ENCODE data around the gene IL15RA. TPM values are rescaled to one million over a fixed set of nuclear protein-coding genes. Genes with fewer than 3 reads are reported as not detected.

The IL15RA gene
- total and polyA plus RNA-seq, 10 of the 15 experiments (the other 5 are each of a cell fraction or from before 2014, with no cell fraction given), result 2.0 to 14.8 (median 12.1) TPM

DNA sequence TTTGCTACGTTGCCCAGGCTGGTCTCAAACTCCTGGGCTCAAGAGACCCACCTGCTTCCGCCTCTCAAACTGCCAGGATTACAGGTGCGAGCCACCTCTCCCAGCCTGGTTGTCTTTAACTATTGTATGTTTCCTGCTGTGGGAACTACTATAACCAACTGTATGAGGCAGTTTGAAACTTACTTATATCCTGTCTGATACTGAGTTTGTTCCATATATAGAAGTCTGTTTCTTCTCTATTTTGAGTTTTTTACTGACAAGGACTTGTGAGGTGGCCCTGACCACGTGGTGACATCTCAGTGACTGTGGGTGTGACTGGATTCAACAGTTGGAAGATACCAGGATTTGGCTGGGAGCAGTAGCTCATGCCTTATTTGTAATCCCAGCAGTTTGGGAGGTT, 73.1 kb downstream of the IL15RA start:
- SMC1A ChIA-PET (ENCODE audit: uncharacterized antibody, unreplicated experiment), result interaction anchor here (0.9 to 3.1 kb wide), 7 partner anchors 10 to 87 kb away, joined by 3 to 14 read pairs (median 4); partner anchors contain the start of genes ANKRD16 and FBH1
- peaks cover 18% of the 10 kb centered on the region for H3K4me1 ChIP-seq (ENCODE audit: control insufficient read depth, insufficient read depth, low read length)
- no TSS peak for BruUV-seq (replicated peaks)
- DNase-seq (ENCODE audit: low read depth, low spot score) (peak; percentile 68), FAIRE-seq (peak; percentile 97), ATAC-seq (peak; percentile 96)
- RAD21 ChIA-PET (ENCODE audit: unreplicated experiment), result interaction anchor here (1.0 to 2.9 kb wide), 4 partner anchors 10 to 94 kb away, joined by 3 to 10 read pairs (median 4); partner anchors contain the start of genes ANKRD16 and FBH1
- in situ Hi-C loops (cut with MboI) (no loop called here), intact Hi-C loops (cut with micrococcal nuclease; ENCODE audit: unreplicated experiment) (loop anchor here (2.0 kb wide), 1 partner anchor 147 kb away; no protein-coding TSS in a partner anchor)
- H3K27ac ChIP-seq (ENCODE audit: control insufficient read depth, insufficient read depth), result peak overlapping the region; percentile 91
- H3K9me3 ChIP-seq (replicated peaks; ENCODE audit: control insufficient read depth, insufficient read depth, low read length), result peaks cover 4% of the 10 kb centered on the region; the same call in 2 of the 3 replicates
- 0 out of 2 replicates have a peak overlapping the region, but pooled peaks have one; percentile 39 for H3K4me3 ChIP-seq
- no peaks in the 10 kb centered on the region for H4K20me1 ChIP-seq (ENCODE audit: control insufficient read depth, insufficient read depth)
- no peaks in the 10 kb centered on the region for H3K27me3 ChIP-seq (replicated peaks in 1 of 2; ENCODE audit: control insufficient read depth in 2 of 2, insufficient read depth in 2 of 2, low read length in 1 of 2)
- CTCF ChIA-PET, result interaction anchor here (0.9 to 1.8 kb wide), 2 partner anchors 13 to 110 kb away, joined by 5 read pairs; no protein-coding TSS in a partner anchor
- POLR2A ChIA-PET, result interaction anchor here (0.6 to 1.4 kb wide), 5 partner anchors 13 to 179 kb away, joined by 3 to 5 read pairs (median 3); partner anchors contain the start of genes ANKRD16 and FBH1
- H3K4me2 ChIP-seq (ENCODE audit: control insufficient read depth, insufficient read depth), result peak overlapping the region; percentile 66
- H2AFZ ChIP-seq (ENCODE audit: control insufficient read depth, low read depth, low read length), result no peak overlapping the region
- WGBS (ENCODE audit: insufficient coverage, insufficient replicate concordance, low lambda C conversion rate, missing lambda C conversion rate), result 0% methylated on average over 3 of the region's 4 CpGs
- H3K9ac ChIP-seq (ENCODE audit: control insufficient read depth, insufficient read depth, low read length), result peak overlapping the region; percentile 15
- peaks cover 5 to 10% of the 10 kb centered on the region in 2 experiments for H3K36me3 ChIP-seq (ENCODE audit: control insufficient read depth in 2 of 2, insufficient read depth in 2 of 2, low read length in 1 of 2)
- peaks cover 3% of the 10 kb centered on the region for H3K79me2 ChIP-seq (ENCODE audit: control insufficient read depth, insufficient read depth, low read length)
- TF ChIP-seq NBN (IDR thresholded peaks at IDR 0.05) (peak; percentile 53; the same call in 1 of the 2 replicates), MTA2 (IDR thresholded peaks at IDR 0.05; ENCODE audit: low read depth) (no peak), RFX5 (IDR thresholded peaks at IDR 0.05; ENCODE audit: low read depth, low read length) (no peak), MXI1 (IDR thresholded peaks at IDR 0.05; ENCODE audit: low read depth, low read length) (no peak), EGR1 (IDR thresholded peaks at IDR 0.05; ENCODE audit: borderline replicate concordance in 1 of 2, low read depth in 2 of 2, low read length in 2 of 2) (no peak), RAD51 (IDR thresholded peaks at IDR 0.05) (no peak), MEF2B (IDR thresholded peaks at IDR 0.05; ENCODE audit: partially characterized antibody, poor library complexity, severe bottlenecking) (peak; percentile 79), BMI1 (IDR thresholded peaks at IDR 0.05; ENCODE audit: borderline replicate concordance) (no peak), FOS (IDR thresholded peaks at IDR 0.05; ENCODE audit: borderline replicate concordance, extremely low read depth, insufficient read length) (no peak), POLR2AphosphoS5 (IDR thresholded peaks at IDR 0.05; ENCODE audit: low read length) (0 out of 2 replicates have a peak, but pooled peaks have one; percentile 29), MYC (IDR thresholded peaks at IDR 0.05; ENCODE audit: insufficient read depth, insufficient read length, insufficient replicate concordance, low read length, severe bottlenecking) (no peak), YBX1 (IDR thresholded peaks at IDR 0.05) (no peak), HDAC6 (IDR thresholded peaks at IDR 0.05; ENCODE audit: unreplicated experiment) (no peak), DPF2 (IDR thresholded peaks at IDR 0.05) (no peak), TCF12 (IDR thresholded peaks at IDR 0.05; ENCODE audit: low read depth, low read length) (peak; percentile 82; the same call in 1 of the 2 replicates)
- TF ChIP-seq, protein P1, sequence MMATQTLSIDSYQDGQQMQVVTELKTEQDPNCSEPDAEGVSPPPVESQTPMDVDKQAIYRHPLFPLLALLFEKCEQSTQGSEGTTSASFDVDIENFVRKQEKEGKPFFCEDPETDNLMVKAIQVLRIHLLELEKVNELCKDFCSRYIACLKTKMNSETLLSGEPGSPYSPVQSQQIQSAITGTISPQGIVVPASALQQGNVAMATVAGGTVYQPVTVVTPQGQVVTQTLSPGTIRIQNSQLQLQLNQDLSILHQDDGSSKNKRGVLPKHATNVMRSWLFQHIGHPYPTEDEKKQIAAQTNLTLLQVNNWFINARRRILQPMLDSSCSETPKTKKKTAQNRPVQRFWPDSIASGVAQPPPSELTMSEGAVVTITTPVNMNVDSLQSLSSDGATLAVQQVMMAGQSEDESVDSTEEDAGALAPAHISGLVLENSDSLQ (IDR thresholded peaks at IDR 0.05), result peak; percentile 54
- TF ChIP-seq, protein P2, sequence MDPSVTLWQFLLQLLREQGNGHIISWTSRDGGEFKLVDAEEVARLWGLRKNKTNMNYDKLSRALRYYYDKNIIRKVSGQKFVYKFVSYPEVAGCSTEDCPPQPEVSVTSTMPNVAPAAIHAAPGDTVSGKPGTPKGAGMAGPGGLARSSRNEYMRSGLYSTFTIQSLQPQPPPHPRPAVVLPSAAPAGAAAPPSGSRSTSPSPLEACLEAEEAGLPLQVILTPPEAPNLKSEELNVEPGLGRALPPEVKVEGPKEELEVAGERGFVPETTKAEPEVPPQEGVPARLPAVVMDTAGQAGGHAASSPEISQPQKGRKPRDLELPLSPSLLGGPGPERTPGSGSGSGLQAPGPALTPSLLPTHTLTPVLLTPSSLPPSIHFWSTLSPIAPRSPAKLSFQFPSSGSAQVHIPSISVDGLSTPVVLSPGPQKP (IDR thresholded peaks at IDR 0.05; ENCODE audit: low read depth, low read length), result no peak
- TF ChIP-seq, protein P3, sequence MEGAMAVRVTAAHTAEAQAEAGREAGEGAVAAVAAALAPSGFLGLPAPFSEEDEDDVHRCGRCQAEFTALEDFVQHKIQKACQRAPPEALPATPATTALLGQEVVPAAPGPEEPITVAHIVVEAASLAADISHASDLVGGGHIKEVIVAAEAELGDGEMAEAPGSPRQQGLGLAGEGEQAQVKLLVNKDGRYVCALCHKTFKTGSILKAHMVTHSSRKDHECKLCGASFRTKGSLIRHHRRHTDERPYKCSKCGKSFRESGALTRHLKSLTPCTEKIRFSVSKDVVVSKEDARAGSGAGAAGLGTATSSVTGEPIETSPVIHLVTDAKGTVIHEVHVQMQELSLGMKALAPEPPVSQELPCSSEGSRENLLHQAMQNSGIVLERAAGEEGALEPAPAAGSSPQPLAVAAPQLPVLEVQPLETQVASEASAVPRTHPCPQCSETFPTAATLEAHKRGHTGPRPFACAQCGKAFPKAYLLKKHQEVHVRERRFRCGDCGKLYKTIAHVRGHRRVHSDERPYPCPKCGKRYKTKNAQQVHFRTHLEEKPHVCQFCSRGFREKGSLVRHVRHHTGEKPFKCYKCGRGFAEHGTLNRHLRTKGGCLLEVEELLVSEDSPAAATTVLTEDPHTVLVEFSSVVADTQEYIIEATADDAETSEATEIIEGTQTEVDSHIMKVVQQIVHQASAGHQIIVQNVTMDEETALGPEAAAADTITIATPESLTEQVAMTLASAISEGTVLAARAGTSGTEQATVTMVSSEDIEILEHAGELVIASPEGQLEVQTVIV (IDR thresholded peaks at IDR 0.05; ENCODE audit: borderline replicate concordance, partially characterized antibody), result no peak
- TF ChIP-seq, protein P4, sequence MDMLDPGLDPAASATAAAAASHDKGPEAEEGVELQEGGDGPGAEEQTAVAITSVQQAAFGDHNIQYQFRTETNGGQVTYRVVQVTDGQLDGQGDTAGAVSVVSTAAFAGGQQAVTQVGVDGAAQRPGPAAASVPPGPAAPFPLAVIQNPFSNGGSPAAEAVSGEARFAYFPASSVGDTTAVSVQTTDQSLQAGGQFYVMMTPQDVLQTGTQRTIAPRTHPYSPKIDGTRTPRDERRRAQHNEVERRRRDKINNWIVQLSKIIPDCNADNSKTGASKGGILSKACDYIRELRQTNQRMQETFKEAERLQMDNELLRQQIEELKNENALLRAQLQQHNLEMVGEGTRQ (IDR thresholded peaks at IDR 0.05; ENCODE audit: borderline replicate concordance, low read depth, low read length), result no peak

All from GM12878 (cell line).